Spleen (tissue), 11 donors: ENCODE data around the gene CYTH4. TPM values are rescaled to one million over a fixed set of nuclear protein-coding genes. Genes with fewer than 3 reads are reported as not detected.

Experiments used
- DNase-seq: peaks from one replicate; pipeline ENCODE4 v3.0.0-alpha.2; 2020
- H3K27ac ChIP-seq, 8 donors: fragments of 200-600 bp; sonication (generic) in 7 of 8; 1 replicate in 4 of 8; 2 replicates in 4 of 8; pipeline versions ENCODE4 v1.5.0 to v1.8.0; 2016 to 2021; ENCODE audit warnings: inconsistent platforms in 4 of 8, mild to moderate bottlenecking in 4 of 8, moderate library complexity in 1 of 8
- H3K27me3 ChIP-seq, 7 donors: fragments of 200-600 bp; sonication (generic) in 6 of 7; replicated peaks in 1 of 7; 1 replicate in 4 of 7; 2 replicates in 3 of 7; pipeline versions ENCODE4 v1.5.0 to v1.8.0; 2016 to 2021; ENCODE audit warnings: inconsistent platforms in 3 of 7, mild to moderate bottlenecking in 1 of 7
- H3K36me3 ChIP-seq, 6 donors: fragments of 200-600 bp; sonication (generic) in 5 of 6; 1 replicate in 4 of 6; 2 replicates in 2 of 6; pipeline versions ENCODE4 v1.5.0 to v1.8.0; 2016 to 2021; ENCODE audit warnings: inconsistent platforms in 2 of 6
- H3K4me1 ChIP-seq, 6 donors: fragments of 200-600 bp; sonication (generic) in 5 of 6; 1 replicate in 3 of 6; 2 replicates in 3 of 6; pipeline versions ENCODE4 v1.5.0 to v1.8.0; 2016 to 2021; ENCODE audit warnings: inconsistent platforms in 3 of 6
- H3K4me3 ChIP-seq, 8 donors: fragments of 200-600 bp; sonication (generic) in 7 of 8; 1 replicate in 4 of 8; 2 replicates in 4 of 8; pipeline versions ENCODE4 v1.5.0 to v1.8.0; 2016 to 2021; ENCODE audit warnings: inconsistent platforms in 4 of 8, mild to moderate bottlenecking in 4 of 8, moderate library complexity in 2 of 8
- H3K9me3 ChIP-seq, 8 donors: fragments of 200-600 bp; sonication (generic) in 7 of 8; 1 replicate in 4 of 8; 2 replicates in 4 of 8; pipeline versions ENCODE4 v1.5.0 to v1.8.0; 2016 to 2021; ENCODE audit warnings: inconsistent platforms in 4 of 8
- CTCF ChIP-seq, 11 experiments: fragments of 200-600 bp in 7 of 11; fragments of 450-650 bp in 4 of 11; sonication (generic) in 4 of 11; IDR thresholded peaks in 8 of 11; conservative IDR thresholded peaks in 3 of 11; 1 replicate in 7 of 11; 2 replicates in 4 of 11; pipeline versions ENCODE4 v1.4.0 to v1.8.0; 2016 to 2021; ENCODE audit warnings: antibody characterized with exemption in 11 of 11, inconsistent platforms in 4 of 11, mild to moderate bottlenecking in 1 of 11
- POLR2A ChIP-seq, 3 donors: fragments of 450-650 bp; IDR thresholded peaks; one replicate each; pipeline ENCODE4 v1.5.1; 2017; ENCODE audit warnings: antibody characterized with exemption in 3 of 3, mild to moderate bottlenecking in 1 of 3
- POLR2AphosphoS5 ChIP-seq, 3 donors: sonication (generic); formaldehyde crosslinking; IDR thresholded peaks; one replicate each; pipeline ENCODE4 v1.5.1; 2017; ENCODE audit warnings: antibody characterized with exemption in 3 of 3
- WGBS, 5 donors: extraction: QIAGEN DNeasy Blood & Tissue Kit in 3 of 5; methylation state at CpG; one replicate each; pipeline versions ENCODE4 v1.1.5 to v1.1.7; 2013 to 2018; 5-methylcytosine and 5-hydroxymethylcytosine counted together
- intact Hi-C: fragments of 100-400 bp; cut with DNase I; formaldehyde crosslinking; loops from one replicate; pipeline ENCODE4 v1.15.0; 2023; ENCODE audit warnings: low total_unique reads
- polyA plus RNA-seq, 3 donors: library from polyadenylated mRNA; stranded (reverse); fragments of 200-250 nt; gene quantifications; one replicate each; pipeline ENCODE4 v1.2.1, GENCODE V29; 2013
- total RNA-seq, 7 donors: library from RNA; depleted of rRNA in 3 of 7; stranded (reverse); fragments of >200 nt in 3 of 7; fragmentation: NEBNext Ultra II Directional in 4 of 7; extraction: Animal tissue kit (Norgen Biotek cat#: 25700) in 4 of 7; gene quantifications; one replicate each; pipeline versions ENCODE4 v1.1.0 to v1.2.1, GENCODE V29; 2016 to 2021
- donor health status: healthy with polysubstance abuse.
- donor health status: DM: no; HTN: no; CAD: no; lungs with moderate emphysema.
- donor health status: DM: no; HTN: no; CAD: no.
- donor health status: Bipolar disorder and iron deficiency.
- donor health status: healthy.
- donor health status: DM: no; HTN: no; CAD: no.
- donor health status: DM: yes; HTN: yes; CAD: no.

Gene CYTH4
- total and polyA plus RNA-seq, 10 donors = 35.3 to 238 (median 104) TPM

GRCh38 chr22:37253126-37253660, 29.1 kb upstream of the CYTH4 start:
- H3K36me3 ChIP-seq = no peaks in the 10 kb centered on the region
- no peaks in the 10 kb centered on the region for H3K9me3 ChIP-seq
- H3K27ac ChIP-seq = no peak overlapping the region
- peaks cover 0 to 10% (median 0%) of the 10 kb centered on the region in 7 donors for H3K27me3 ChIP-seq
- H3K4me1 ChIP-seq = peaks cover 0 to 2% (median 0%) of the 10 kb centered on the region in 6 donors
- TF ChIP-seq POLR2AphosphoS5 (IDR thresholded peaks at IDR 0.05) (no peak), CTCF (IDR thresholded peaks at IDR 0.05 in 8 of 11, conservative IDR thresholded peaks at IDR 0.05 in 3 of 11) (no peak), POLR2A (IDR thresholded peaks at IDR 0.05) (no peak)
- WGBS, 5 donors = 55 to 61% (median 59%) methylated on average over 7 of the region's 7 CpGs
- no peak for DNase-seq
- intact Hi-C loops = no loop called here
- H3K4me3 ChIP-seq = no peak overlapping the region

GRCh38 chr22:37254209-37254866, 28.0 kb upstream of the CYTH4 start:
- TF ChIP-seq POLR2AphosphoS5 (IDR thresholded peaks at IDR 0.05) = no peak
- no peak for TF ChIP-seq CTCF (IDR thresholded peaks at IDR 0.05 in 8 of 11, conservative IDR thresholded peaks at IDR 0.05 in 3 of 11)
- TF ChIP-seq POLR2A (IDR thresholded peaks at IDR 0.05) = no peak
- H3K36me3 ChIP-seq = no peaks in the 10 kb centered on the region
- no peaks in the 10 kb centered on the region for H3K9me3 ChIP-seq
- intact Hi-C loops = no loop called here
- H3K27ac ChIP-seq = no peak overlapping the region
- H3K4me1 ChIP-seq = peaks cover 0 to 8% (median 4%) of the 10 kb centered on the region in 6 donors
- H3K4me3 ChIP-seq = no peak overlapping the region
- peaks cover 0 to 21% (median 2%) of the 10 kb centered on the region in 7 donors for H3K27me3 ChIP-seq
- WGBS, 5 donors = 82 to 98% (median 89%) methylated on average over 5 of the region's 5 CpGs
- peak; percentile 21 for DNase-seq

- H3K27ac ChIP-seq = no peak overlapping the region
- no peak for DNase-seq
- 75 to 87% (median 82%) methylated on average over 5 of the region's 5 CpGs for WGBS, 5 donors
- H3K36me3 ChIP-seq = no peaks in the 10 kb centered on the region
- H3K9me3 ChIP-seq = no peaks in the 10 kb centered on the region
- no peak overlapping the region for H3K4me3 ChIP-seq
- H3K4me1 ChIP-seq = peaks cover 0 to 13% (median 9%) of the 10 kb centered on the region in 6 donors
- peaks cover 0 to 27% (median 4%) of the 10 kb centered on the region in 7 donors for H3K27me3 ChIP-seq
- intact Hi-C loops = no loop called here
- TF ChIP-seq POLR2AphosphoS5 (IDR thresholded peaks at IDR 0.05) (no peak), POLR2A (IDR thresholded peaks at IDR 0.05) (no peak), CTCF (IDR thresholded peaks at IDR 0.05 in 8 of 11, conservative IDR thresholded peaks at IDR 0.05 in 3 of 11) (no peak)
These were observed 27.5 kb upstream of the CYTH4 start for GRCh38 chr22:37254867-37255233.

GRCh38 chr22:37255558-37256006, 26.7 kb upstream of the CYTH4 start:
- TF ChIP-seq POLR2AphosphoS5 (IDR thresholded peaks at IDR 0.05) (no peak), POLR2A (IDR thresholded peaks at IDR 0.05) (no peak), CTCF (IDR thresholded peaks at IDR 0.05 in 8 of 11, conservative IDR thresholded peaks at IDR 0.05 in 3 of 11) (no peak)
- no peaks in the 10 kb centered on the region for H3K9me3 ChIP-seq
- H3K4me3 ChIP-seq = no peak overlapping the region
- intact Hi-C loops = no loop called here
- H3K27me3 ChIP-seq = peaks cover 0 to 34% (median 4%) of the 10 kb centered on the region in 7 donors
- H3K36me3 ChIP-seq = no peaks in the 10 kb centered on the region
- H3K4me1 ChIP-seq = peaks cover 3 to 21% (median 16%) of the 10 kb centered on the region in 6 donors
- DNase-seq = no peak
- H3K27ac ChIP-seq = no peak overlapping the region
